HG02973 (cell line): Measurements from ENCODE around the gene LILRA6.
"Not testable (repeated sequence)": the region's sequence is repeated elsewhere in the genome, so short reads cannot be mapped to it uniquely, and the experiment has no call there.

Experiments used
- ATAC-seq: cut with Tn5 transposase; IDR thresholded peaks from one replicate; pipeline ENCODE4 v1.9.1; 2021; ENCODE audit warnings: moderate library complexity; ENCODE audit not compliant: unreplicated experiment

Gene LILRA6

GRCh38 chr19:54208784-54209057, 33.9 kb downstream of the LILRA6 start:
- no peak for ATAC-seq

DNA sequence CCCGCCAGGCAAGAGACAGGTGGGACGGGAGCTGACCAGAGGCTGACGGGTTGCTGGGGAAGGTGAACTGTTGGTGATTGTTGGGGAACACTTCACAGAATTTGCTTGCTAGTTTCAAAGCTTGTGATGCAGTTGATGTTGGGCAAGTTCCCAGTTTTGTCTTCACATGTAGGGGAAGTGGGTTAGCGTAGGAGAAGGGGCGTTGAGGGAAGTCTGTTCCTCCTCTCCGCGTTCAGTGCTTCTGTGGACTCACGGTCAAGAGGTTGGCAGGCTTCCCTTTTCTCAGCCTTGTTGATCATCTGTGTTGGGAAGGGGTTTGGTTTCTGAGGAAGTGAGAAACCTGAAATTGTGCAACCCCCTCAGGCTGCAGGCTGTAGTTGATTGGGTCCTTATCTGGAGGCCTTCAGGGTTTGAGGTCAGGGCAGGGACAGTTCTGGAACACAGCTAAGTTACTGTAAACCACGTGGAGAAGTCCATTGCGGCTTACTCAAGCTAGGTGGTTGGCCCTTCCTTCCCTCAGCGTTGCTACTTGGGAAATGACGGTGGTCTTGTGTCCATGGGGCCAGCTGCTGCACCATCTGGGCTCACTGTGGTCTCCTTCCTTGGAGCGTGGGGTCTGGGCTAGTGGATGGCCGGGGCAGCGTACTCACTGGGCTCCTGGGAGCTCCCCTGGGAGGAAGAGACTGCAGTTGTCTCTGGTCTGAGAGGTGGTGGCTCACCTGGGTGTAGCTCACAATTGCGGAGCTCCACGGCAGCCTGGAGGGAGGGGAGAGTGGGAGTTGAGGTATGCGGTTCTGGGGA, 34.4 kb downstream of the LILRA6 start:
- ATAC-seq: peak; percentile 43

DNA sequence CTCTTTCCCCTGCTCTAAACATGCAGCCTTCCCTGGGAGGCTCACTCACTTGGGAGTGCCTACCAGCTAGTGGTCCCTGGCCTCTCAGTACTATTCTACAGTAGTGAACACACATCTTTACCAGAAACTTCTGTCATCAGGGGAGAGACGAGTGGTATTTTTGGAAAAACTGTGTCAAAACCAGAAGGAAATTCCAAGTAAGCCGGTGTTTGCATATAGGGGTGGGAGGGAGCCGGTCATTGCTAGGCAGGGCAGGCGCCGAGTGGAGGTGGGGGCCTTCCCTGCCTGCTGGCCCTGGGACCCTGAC, 35.0 kb downstream of the LILRA6 start:
- no peak for ATAC-seq

DNA sequence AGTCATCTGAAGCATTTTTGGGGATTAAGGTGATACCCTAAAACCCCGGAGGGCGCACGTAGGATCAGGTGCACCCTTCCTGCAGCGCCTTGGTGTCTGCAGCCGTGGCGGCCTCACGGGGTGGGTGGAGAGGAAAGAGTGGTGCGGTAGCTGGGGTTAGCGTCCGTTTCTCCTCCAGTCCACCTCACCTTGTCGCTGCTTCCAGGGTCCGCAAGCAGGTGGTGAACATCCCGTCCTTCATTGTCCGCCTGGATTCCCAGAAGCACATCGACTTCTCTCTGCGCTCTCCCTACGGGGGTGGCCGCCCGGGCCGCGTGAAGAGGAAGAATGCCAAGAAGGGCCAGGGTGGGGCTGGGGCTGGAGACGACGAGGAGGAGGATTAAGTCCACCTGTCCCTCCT, 35.4 kb downstream of the LILRA6 start:
- not testable (repeated sequence) for ATAC-seq

DNA sequence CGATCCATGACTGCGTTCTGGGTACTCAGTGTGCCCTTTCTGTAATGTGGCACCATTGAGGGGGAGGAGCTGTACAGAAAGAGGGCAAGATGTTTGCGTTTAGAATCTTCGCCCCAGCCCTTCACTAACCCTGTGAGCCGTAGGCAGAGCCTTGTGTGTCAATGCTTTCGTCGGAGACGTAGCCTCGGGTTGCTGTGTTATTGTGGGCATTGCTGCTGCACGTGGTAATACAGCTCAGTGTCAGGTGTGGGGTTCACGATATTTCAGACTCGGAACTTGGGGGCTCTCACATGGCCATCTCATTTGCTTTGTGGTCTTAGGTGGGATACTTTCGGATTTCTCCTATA, 35.8 kb downstream of the LILRA6 start:
- ATAC-seq: no peak

DNA sequence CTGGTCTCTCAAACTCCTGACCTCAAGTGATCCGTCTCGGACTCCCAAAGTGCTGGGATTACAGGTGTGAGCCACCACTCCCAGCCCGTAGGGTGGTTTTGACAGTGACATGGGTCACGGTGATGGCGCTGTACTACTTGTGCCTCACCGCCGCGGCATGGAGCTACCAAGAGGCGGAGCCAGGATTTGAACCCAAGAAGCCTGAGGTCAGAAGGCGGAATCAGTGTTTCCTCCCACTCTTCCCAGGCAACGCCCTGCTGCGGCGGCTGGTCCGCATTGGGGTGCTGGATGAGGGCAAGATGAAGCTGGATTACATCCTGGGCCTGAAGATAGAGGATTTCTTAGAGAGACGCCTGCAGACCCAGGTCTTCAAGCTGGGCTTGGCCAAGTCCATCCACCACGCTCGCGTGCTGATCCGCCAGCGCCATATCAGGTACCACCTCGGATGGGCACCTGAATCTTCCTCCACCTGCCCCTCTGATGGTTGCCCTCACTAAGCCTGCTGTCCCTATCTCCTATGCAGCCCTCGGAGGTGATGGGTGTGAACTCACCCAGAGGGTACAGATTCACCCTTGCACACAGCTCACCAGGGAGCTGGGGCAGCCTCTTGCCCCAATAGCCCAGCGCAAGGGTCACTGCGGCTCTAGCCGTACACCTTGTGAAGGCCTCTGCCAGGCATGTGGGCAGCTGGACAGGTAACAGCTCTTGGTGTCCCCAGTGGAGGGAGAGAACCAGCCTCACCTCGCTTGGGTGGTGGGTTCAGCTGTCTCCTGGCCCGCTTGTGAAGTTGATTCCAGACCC, 36.4 kb downstream of the LILRA6 start:
- no peak for ATAC-seq

DNA sequence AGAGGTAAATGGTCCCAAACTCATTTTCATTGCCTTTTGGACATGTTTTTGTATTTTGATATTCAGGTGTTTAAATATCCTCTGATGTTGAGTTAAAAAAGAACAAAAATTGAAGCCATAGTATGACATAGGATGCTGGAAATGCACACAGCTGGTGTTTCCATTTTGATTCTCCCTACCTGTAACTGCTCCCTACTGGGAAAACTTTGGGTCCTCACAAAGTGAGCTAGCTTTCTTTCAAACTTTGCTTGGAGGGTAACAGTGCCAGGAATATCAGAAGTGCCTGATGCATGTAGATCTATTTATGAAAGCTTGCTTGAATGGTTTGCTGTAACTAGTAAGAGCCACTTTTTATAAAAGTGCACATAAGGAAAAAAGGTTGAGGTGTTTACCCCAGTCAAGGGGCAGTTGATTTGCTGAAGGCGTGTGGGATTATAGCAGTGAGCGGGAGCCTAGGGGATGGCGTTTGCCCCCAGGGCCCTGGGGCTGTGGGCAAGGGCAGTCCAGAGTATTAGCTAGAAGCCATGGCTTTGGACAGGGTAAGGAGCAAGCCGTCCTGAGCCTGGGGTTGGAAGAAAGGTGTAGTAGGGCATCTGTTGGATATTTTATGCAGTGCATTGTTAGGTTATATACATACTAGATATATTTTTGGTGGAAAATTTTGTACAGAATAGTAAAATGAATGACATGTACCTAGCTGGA, 37.7 kb downstream of the LILRA6 start:
- ATAC-seq: no peak

DNA sequence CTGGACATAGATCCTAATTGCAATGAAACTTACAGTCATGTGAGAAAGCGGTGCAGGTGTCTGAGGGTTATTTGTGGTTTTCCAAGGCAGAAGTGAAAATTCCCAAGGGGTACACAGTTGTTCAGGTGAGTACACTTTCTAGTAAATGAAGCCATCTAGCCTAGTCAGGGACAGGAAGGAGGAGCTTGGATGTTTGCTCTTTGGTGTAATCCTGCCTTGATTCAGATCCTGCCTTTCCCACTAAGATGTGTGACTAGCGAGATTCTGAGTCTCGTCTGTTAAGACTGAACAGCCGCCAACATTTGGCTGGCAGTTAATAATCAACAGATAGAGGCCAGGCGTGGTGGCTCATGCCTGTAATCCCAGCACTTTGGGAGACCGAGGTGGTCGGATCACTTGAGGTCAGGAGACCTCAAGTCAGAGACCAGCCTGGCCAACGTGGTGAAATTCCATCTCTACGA, 39.4 kb downstream of the LILRA6 start:
- no peak for ATAC-seq

DNA sequence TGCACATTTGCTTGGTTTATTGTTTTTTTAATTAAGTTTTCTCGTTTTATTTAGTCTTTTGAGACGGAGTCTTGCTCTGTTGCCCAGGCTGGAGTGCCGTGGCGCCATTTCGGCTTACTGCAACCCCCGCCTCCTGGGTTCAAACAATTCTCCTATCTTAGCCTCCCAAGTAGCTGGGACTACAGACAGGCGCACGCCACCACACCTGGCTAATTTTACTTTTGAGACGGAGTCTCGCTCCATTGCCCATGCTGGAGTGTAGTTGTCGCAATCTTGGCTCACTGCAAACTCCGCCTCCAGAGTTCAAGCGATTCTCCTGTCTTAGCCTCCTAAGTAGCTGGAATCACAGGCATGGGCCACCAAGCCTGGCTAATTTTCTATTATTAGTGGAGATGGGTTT, 40.6 kb downstream of the LILRA6 start:
- no peak for ATAC-seq

DNA sequence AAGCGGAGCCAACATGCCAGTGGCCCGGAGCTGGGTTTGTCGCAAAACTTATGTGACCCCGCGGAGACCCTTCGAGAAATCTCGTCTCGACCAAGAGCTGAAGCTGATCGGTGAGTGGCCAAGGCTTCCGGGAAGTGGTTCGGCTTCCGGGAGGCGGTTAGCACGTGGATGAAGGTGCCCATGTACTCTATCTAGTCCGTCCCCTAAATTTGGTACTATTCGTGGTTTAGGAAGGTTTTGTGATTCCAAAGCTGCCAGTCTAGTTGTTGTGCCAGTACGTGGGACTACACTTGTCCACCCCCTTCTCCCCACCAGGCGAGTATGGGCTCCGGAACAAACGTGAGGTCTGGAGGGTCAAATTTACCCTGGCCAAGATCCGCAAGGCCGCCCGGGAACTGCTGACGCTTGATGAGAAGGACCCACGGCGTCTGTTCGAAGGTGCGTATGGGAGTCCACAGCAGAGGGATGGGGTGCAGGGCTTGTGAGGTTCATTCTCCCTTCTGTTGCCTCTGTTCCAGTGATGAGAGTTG, 41.4 kb downstream of the LILRA6 start:
- ATAC-seq: no peak

GRCh38 chr19:54199401-54199800, 43.2 kb downstream of the LILRA6 start:
- ATAC-seq: no peak

DNA sequence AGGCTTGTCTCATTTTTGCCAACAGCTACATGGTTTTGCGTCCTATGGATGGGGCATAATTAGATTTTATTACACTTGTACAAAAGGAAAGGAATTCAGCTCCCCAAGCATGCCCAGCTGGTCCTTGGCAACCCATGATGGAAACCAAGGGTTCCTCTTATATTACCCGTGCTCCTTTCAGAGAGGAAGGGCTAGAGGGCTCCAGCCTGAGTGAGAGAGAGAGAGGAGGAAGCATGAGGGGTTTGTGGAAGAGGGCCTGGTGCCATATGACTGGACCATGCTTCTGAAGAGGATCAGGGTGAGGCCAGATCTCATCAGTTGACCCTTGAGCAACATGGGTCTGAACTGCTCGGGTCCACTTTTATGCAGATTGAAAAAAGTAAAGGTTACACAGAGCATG, 45.5 kb downstream of the LILRA6 start:
- no peak for ATAC-seq

DNA sequence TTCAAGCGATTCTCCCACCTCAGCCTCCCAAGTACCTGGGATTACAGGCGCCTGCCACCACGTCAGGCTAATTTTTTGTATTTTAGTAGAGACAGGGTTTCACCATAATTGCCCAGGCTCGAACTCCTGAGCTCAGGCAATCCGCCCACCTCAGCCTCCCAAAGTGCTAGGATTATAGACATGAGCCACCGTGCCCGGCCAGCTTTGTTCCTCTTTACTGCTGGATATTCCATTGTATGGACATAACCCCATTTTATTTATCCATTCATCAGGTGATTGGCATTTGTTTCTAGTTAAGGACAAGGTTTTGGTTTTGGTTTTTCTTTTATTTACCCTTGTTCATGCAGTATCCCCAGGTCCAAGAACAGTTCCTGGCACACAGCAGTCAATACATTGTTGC, 46.1 kb downstream of the LILRA6 start:
- no peak for ATAC-seq

GRCh38 chr19:54194463-54194862, 48.1 kb downstream of the LILRA6 start:
- ATAC-seq: not testable (repeated sequence)

DNA sequence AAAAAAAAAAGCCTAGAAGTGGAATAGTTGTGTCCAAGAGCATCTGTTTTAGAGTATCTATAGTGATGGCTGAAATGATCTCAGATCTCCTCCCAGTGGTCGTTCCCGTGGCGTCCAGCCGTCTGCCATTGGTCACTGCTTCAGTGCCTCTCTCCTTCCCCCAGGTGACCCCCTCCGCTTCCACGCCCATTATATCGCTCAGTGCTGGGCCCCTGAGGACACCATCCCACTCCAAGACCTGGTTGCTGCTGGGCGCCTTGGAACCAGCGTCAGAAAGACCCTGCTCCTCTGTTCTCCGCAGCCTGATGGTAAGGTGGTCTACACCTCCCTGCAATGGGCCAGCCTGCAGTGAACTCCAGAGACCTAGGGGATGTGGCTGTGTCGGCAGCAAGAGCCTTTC, 49.6 kb downstream of the LILRA6 start:
- no peak for ATAC-seq

DNA sequence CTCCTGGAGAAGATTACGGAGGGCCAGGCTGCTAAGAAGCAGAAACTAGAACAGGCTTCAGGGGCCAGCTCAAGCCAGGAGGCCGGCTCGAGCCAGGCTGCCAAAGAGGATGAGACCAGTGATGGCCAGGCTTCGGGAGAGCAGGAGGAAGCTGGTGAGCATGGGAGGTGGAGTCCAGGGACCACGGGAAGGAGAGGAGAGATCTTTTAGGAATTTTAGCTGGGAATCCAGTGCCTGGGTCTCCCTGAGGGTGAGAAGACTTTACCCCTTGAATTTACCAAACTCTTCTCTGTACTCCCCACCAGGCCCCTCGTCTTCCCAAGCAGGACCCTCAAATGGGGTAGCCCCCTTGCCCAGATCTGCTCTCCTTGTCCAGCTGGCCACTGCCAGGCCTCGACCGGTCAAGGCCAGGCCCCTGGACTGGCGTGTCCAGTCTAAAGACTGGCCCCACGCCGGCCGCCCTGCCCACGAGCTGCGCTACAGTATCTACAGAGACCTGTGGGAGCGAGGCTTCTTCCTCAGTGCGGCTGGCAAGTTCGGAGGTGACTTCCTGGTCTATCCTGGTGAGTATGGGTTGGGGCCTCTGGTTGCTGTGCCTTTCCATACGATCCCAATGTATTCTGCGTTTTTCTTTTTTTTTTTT, 50.7 kb downstream of the LILRA6 start:
- ATAC-seq: no peak

DNA sequence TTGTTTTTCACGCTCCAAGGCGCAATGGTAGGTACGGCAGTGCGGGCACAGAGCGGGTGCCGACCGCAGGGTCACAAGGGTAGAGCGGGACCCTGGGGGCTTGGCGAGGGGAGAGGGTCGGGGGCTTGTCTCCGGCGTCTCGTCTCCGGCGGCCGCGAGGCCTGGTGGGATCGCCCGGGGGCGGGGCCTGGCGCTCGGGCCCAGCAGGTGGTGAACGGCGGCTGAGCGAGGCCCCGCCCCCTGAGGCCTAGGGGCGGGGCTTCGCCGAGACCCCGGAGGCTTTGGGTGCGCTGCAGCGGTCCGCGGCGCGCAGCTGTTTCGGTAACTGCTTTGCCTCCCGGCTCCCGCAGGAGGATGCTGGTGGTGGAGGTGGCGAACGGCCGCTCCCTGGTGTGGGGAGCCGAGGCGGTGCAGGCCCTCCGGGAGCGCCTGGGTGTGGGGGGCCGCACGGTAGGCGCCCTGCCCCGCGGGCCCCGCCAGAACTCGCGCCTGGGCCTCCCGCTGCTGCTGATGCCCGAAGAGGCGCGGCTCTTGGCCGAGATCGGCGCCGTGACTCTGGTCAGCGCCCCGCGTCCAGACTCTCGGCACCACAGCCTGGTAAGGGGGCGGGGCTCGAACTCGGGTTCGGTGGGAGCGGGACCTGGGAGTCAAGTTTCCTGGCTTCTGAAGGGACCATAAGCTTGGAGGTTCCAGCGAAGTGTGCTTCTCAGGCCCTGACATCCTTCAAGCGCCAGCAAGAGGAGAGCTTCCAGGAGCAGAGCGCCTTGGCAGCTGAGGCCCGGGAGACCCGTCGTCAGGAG, 51.4 kb downstream of the LILRA6 start, which contains the start of gene TSEN34:
TSEN34 (plus strand) TSS at position 298 of the 800 bp plus-strand sequence; CDS start at position 355, 57 bp downstream.
- ATAC-seq: peak; percentile 24

DNA sequence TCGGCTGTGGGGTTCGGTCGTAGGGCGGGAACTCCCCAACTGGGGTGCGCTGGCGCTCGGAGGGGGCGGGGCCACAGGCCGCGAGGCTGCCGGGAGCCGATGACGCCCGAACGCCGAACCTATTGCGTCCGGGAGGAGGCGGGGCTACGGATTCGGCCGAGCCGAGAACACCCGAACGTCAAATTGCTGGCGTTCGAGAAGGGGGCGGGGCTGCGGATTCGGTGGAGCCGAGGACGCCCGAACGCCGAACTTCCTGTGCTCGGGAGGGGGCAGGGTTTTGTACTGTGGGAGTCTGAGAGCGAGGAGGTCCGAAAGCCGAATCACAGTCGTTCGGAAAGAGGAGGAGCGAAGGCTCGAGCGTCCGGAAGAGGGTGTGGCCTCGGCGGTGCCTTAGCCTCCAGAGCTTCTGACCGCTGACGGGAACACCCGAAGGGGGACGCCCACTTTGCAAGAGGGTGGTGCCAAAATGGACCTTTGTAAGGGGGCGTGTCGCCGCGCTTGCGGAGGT, 52.0 kb downstream of the LILRA6 start:
- ATAC-seq: peak; percentile 44

GRCh38 chr19:54189735-54190502, 52.7 kb downstream of the LILRA6 start:
- ATAC-seq: peak; percentile 41
